GM12891 (cell line): Measurements from ENCODE around the gene KCNQ5.

Experiments used
- POLR2A ChIP-seq: IDR thresholded peaks from 2 replicates; pipeline ENCODE4 v1.6.1; 2011; ENCODE audit warnings: low read depth, low read length, control low read depth
- POLR2AphosphoS5 ChIP-seq: IDR thresholded peaks from 2 replicates; pipeline ENCODE4 v1.6.1; 2011; ENCODE audit warnings: low read depth, low read length, control low read depth

DNA sequence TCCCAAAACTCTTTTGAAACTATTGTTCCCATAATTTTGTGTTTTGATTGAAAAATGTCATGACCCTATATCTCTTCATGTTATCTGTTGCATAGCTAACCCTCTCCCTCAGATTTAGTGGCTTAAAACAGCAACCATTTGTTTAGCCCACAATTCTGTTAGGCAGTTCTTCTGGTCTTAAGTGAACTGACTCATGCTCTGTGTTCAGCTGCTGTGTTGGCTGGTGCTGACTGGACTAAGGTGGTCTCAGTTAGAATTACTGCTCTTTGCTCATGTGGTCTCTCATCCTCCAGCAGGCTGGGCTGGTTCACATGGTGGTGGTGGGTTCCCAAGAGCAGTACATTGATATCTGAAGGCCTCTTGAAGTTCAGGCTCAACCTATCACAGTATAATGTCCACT is 522.7 kb downstream of the KCNQ5 start:
- no peak for TF ChIP-seq POLR2A
- TF ChIP-seq POLR2AphosphoS5, result no peak
